IMR-90 (cell line): ENCODE data around the gene PCBP4.

Experiments
- BHLHE40 ChIP-seq: fragments of 150-350 bp; IDR thresholded peaks from 2 replicates; pipeline ENCODE4 v1.6.1; 2016; ENCODE audit warnings: mild to moderate bottlenecking, low read depth, low read length
- CHD1 ChIP-seq: IDR thresholded peaks from 2 replicates; pipeline ENCODE4 v1.6.1; 2012; ENCODE audit warnings: low read depth, low read length, improper control_type of control experiment
- ELK1 ChIP-seq: fragments of 150-350 bp; IDR thresholded peaks from 2 replicates; pipeline ENCODE4 v1.6.1; 2016; ENCODE audit warnings: low read depth, mild to moderate bottlenecking, low read length, moderate library complexity, borderline replicate concordance
- MAZ ChIP-seq: IDR thresholded peaks from 2 replicates; pipeline ENCODE4 v1.6.1; 2012; ENCODE audit warnings: low read depth, mild to moderate bottlenecking, low read length, improper control_type of control experiment, moderate library complexity, borderline replicate concordance
- MXI1 ChIP-seq: IDR thresholded peaks from 2 replicates; pipeline ENCODE4 v1.6.1; 2012; ENCODE audit warnings: low read depth, mild to moderate bottlenecking, low read length, moderate library complexity, borderline replicate concordance
- NFE2L2 ChIP-seq: fragments of 150-350 bp; IDR thresholded peaks from 2 replicates; pipeline ENCODE4 v1.6.1; 2016; ENCODE audit warnings: low read depth, mild to moderate bottlenecking, low read length
- POLR2A ChIP-seq: IDR thresholded peaks from 2 replicates; pipeline ENCODE4 v1.6.1; 2012; ENCODE audit warnings: mild to moderate bottlenecking, low read depth, low read length
- RAD21 ChIP-seq: IDR thresholded peaks from 2 replicates; pipeline ENCODE4 v1.6.1; 2012; ENCODE audit warnings: low read length, improper control_type of control experiment
- RCOR1 ChIP-seq: IDR thresholded peaks from 2 replicates; pipeline ENCODE4 v1.6.1; 2012; ENCODE audit warnings: mild to moderate bottlenecking, low read length, improper control_type of control experiment; ENCODE audit not compliant: insufficient replicate concordance
- RFX5 ChIP-seq: IDR thresholded peaks from 2 replicates; pipeline ENCODE4 v1.8.0; 2012; ENCODE audit warnings: low read depth, mild to moderate bottlenecking, low read length, moderate library complexity
- SMC3 ChIP-seq: fragments of 150-350 bp; IDR thresholded peaks from 2 replicates; pipeline ENCODE4 v1.6.1; 2016; ENCODE audit warnings: low read depth, mild to moderate bottlenecking, antibody characterized with exemption, low read length, moderate library complexity
- TF ChIP-seq, protein P1 (sequence below): conservative IDR thresholded peaks from 2 replicates; pipeline ENCODE4 v1.5.1; 2012; ENCODE audit warnings: mild to moderate bottlenecking, low read depth, low read length, improper control_type of control experiment

DNA sequence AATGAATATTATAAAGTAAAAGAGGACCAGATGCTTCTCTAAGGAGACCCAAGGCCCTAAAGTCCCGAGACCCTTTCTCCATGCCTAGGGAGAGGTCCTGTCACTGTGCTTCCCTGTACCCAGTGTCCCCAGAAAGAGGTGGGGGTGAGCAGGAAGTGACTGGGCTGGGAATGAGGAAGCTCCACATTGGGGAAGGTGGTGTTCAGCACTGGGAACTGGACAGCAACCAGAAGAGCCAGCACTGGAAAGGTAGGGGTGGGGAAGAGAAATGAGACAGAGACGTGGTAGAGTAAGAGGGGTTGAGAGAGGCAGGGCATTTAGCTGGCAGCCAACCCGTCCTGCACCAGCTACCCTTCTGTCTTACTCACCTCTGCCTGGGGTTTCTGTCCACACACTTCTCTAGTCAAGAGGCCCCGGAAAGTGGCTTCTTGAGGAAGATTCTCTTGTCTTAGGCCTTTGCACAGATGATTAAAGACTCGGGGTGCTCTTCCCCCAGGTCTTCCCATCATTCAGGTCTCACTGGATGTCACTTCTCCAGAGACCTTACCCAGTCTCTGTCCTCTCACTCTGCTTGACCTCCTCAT lies 37.7 kb downstream of the PCBP4 start:
- TF ChIP-seq, protein P1, sequence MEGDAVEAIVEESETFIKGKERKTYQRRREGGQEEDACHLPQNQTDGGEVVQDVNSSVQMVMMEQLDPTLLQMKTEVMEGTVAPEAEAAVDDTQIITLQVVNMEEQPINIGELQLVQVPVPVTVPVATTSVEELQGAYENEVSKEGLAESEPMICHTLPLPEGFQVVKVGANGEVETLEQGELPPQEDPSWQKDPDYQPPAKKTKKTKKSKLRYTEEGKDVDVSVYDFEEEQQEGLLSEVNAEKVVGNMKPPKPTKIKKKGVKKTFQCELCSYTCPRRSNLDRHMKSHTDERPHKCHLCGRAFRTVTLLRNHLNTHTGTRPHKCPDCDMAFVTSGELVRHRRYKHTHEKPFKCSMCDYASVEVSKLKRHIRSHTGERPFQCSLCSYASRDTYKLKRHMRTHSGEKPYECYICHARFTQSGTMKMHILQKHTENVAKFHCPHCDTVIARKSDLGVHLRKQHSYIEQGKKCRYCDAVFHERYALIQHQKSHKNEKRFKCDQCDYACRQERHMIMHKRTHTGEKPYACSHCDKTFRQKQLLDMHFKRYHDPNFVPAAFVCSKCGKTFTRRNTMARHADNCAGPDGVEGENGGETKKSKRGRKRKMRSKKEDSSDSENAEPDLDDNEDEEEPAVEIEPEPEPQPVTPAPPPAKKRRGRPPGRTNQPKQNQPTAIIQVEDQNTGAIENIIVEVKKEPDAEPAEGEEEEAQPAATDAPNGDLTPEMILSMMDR = no peak
- TF ChIP-seq ELK1 (no peak), POLR2A (no peak), RAD21 (no peak), CHD1 (no peak), MXI1 (no peak), NFE2L2 (no peak), SMC3 (no peak), BHLHE40 (no peak), RCOR1 (no peak), MAZ (no peak), RFX5 (no peak)
